Measurements from ENCODE around the gene IFT57.

The IFT57 gene

DNA sequence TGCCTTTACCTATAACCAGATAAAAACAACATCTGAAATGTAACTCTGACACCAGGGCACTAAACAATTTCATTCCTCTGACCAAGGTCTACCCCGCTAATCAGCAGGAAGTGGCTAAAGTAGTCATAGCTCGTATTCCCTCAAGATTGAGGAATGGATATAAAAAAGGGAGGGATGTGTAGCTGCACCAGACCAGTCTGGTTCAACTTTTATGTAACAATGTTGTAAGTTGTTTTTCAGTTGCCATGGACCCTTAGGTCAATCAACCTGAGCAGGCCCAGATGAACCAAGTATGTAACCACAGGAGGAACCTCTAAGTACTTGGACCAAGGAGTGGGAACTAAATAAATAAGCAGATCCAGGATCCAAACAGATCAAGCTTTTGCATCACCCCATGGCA is 28.4 kb upstream of the IFT57 start:
- TF ChIP-seq ELF4 (IDR thresholded peaks at IDR 0.05): no peak
- TF ChIP-seq FOXM1 (IDR thresholded peaks at IDR 0.05; ENCODE audit: borderline replicate concordance): no peak
- no peak for TF ChIP-seq L3MBTL2 (conservative IDR thresholded peaks at IDR 0.05)
- TF ChIP-seq ZNF384 (IDR thresholded peaks at IDR 0.05): no peak
- ChIA-PET CTCF (no interaction called here), POLR2A (no interaction called here)
- no peak for DNase-seq (ENCODE audit: extremely low spot score)

DNA sequence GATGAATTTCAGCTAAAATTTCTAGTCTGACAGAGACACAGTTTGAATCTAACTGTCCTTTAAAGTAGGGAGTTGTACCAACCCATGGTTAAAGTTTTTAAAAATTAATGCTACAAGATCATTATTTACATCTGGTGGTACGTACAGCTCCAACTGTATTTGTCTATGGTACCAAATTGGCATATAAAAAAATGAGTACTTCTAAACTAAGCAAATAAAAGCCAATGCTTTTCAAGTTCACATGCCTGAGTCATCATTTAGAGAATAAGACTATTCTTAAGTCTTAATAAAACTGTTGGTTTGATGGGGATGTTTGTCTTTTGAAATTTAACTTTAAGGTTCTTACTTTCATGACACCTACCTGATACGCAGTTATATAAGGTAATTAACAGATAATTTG is 21.0 kb upstream of the IFT57 start:
- CTCF ChIA-PET: no interaction called here
- TF ChIP-seq FOXM1 (IDR thresholded peaks at IDR 0.05; ENCODE audit: borderline replicate concordance) (no peak), LEF1 (IDR thresholded peaks at IDR 0.05; ENCODE audit: borderline replicate concordance) (no peak), HDGF (IDR thresholded peaks at IDR 0.05; ENCODE audit: borderline replicate concordance) (no peak), TARDBP (IDR thresholded peaks at IDR 0.05) (no peak), ELF4 (IDR thresholded peaks at IDR 0.05) (no peak), SUZ12 (IDR thresholded peaks at IDR 0.05) (no peak), CTBP1 (IDR thresholded peaks at IDR 0.05; ENCODE audit: borderline replicate concordance) (no peak), NFRKB (IDR thresholded peaks at IDR 0.05) (no peak), FOXK2 (IDR thresholded peaks at IDR 0.05) (no peak), ARNT (IDR thresholded peaks at IDR 0.05) (no peak), BHLHE40 (IDR thresholded peaks at IDR 0.05; ENCODE audit: borderline replicate concordance) (no peak), SP1 (IDR thresholded peaks at IDR 0.05) (no peak), L3MBTL2 (conservative IDR thresholded peaks at IDR 0.05) (no peak), FOXA1 (IDR thresholded peaks at IDR 0.05) (no peak), ZNF384 (IDR thresholded peaks at IDR 0.05) (no peak)
- TF ChIP-seq, protein P1, sequence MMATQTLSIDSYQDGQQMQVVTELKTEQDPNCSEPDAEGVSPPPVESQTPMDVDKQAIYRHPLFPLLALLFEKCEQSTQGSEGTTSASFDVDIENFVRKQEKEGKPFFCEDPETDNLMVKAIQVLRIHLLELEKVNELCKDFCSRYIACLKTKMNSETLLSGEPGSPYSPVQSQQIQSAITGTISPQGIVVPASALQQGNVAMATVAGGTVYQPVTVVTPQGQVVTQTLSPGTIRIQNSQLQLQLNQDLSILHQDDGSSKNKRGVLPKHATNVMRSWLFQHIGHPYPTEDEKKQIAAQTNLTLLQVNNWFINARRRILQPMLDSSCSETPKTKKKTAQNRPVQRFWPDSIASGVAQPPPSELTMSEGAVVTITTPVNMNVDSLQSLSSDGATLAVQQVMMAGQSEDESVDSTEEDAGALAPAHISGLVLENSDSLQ (IDR thresholded peaks at IDR 0.05): no peak
- no peak for DNase-seq (ENCODE audit: extremely low spot score)
- POLR2A ChIA-PET: no interaction called here

DNA sequence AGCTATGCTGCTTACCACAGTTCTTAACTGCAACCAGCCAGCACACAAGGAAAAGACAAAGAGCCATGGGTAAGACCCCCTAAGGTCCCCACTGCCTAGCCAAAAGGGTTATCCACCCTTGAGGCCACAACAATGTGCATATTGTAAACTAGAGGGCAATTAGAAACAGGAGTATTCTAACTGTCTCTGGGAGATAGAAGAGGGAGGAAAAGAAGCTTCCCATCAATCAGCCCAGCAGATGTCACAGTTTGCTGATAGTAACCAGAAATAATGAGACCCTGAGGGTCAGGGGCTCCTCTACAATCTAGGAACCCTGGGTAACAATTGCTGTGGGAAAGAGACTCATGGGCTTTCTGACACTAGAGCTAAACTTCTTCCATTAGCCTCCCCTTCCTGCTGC is 20.6 kb upstream of the IFT57 start:
- no peak for TF ChIP-seq TARDBP (IDR thresholded peaks at IDR 0.05)
- no peak for TF ChIP-seq FOXA1 (IDR thresholded peaks at IDR 0.05)
- no peak for TF ChIP-seq CTBP1 (IDR thresholded peaks at IDR 0.05; ENCODE audit: borderline replicate concordance)
- TF ChIP-seq FOXM1 (IDR thresholded peaks at IDR 0.05; ENCODE audit: borderline replicate concordance): no peak
- TF ChIP-seq ELF4 (IDR thresholded peaks at IDR 0.05): no peak
- no peak for TF ChIP-seq ARNT (IDR thresholded peaks at IDR 0.05)
- no peak for DNase-seq (ENCODE audit: extremely low spot score)
- ChIA-PET POLR2A (no interaction called here), CTCF (no interaction called here)

DNA sequence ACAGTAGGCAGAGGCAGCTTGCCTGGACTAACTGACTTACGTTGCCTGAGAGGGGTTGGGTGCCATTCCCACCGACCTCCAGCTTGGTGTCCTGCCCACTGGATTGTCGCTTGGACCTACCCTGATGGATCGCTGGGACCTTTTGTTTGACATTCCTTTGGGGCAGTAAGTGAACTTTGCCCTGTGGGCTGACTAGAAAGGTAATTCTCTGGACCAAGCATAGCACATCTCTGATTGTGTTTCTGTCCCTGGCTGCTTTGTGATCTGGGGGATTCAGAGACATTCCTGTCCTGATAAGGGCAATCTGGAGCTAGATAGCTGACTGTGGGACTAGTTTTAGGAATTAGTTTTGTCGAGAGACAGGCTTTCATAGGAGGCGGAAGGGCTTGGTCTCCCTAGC is 19.5 kb upstream of the IFT57 start:
- CTCF ChIA-PET: no interaction called here
- TF ChIP-seq ELF4 (IDR thresholded peaks at IDR 0.05) (no peak), CTBP1 (IDR thresholded peaks at IDR 0.05; ENCODE audit: borderline replicate concordance) (no peak), ZNF384 (IDR thresholded peaks at IDR 0.05) (no peak), ARNT (IDR thresholded peaks at IDR 0.05) (no peak), BHLHE40 (IDR thresholded peaks at IDR 0.05; ENCODE audit: borderline replicate concordance) (no peak), SP1 (IDR thresholded peaks at IDR 0.05) (no peak), SUZ12 (IDR thresholded peaks at IDR 0.05) (no peak), FOXM1 (IDR thresholded peaks at IDR 0.05; ENCODE audit: borderline replicate concordance) (no peak), FOXA1 (IDR thresholded peaks at IDR 0.05) (no peak), NFRKB (IDR thresholded peaks at IDR 0.05) (no peak), TARDBP (IDR thresholded peaks at IDR 0.05) (no peak)
- TF ChIP-seq, protein P1 (IDR thresholded peaks at IDR 0.05): no peak
- no peak for DNase-seq (ENCODE audit: extremely low spot score)
- POLR2A ChIA-PET: no interaction called here

DNA sequence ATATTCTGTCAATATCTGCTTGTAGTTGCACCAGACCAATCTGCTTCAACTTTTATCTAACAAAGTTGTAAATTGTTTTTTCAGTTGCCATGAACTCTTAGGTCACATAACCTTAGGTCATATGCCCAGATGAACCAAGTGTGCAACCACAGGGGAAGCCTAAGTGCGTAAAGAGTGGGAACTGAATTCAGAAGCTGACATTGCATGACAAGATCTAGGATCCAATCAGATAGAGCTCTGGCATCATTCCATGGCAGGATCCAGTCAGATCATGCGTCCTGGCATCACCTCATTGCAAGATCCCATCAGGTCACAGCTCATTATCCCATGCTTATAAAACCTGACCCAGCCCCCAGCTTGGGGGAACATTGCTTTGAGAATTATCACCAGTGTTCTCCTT is 18.9 kb upstream of the IFT57 start:
- ChIA-PET CTCF (no interaction called here), POLR2A (no interaction called here)
- no peak for DNase-seq (ENCODE audit: extremely low spot score)
- TF ChIP-seq L3MBTL2 (conservative IDR thresholded peaks at IDR 0.05) (no peak), ZNF384 (IDR thresholded peaks at IDR 0.05) (no peak), ELF4 (IDR thresholded peaks at IDR 0.05) (no peak), NFRKB (IDR thresholded peaks at IDR 0.05) (no peak)

DNA sequence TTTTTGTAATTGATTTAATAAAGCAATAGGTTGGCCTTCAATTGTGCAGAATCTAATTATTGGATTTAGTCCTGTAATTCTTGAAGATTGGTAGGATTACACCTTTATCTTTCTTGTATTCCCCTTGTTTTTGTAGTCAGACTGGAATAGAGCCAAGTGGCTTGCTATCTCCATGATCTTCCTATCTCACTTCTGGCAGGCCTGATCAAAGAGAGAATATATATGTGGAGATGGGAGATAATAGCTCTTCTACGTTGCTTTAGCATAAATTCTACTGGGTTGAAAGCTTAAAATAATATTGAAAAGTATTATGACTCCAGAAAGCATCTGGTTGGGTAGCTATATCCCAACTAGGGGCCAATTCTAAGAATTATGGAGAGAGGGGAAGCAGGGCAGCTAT is 16.9 kb upstream of the IFT57 start:
- DNase-seq (ENCODE audit: extremely low spot score): no peak
- TF ChIP-seq BHLHE40 (IDR thresholded peaks at IDR 0.05; ENCODE audit: borderline replicate concordance): no peak
- TF ChIP-seq ARNT (IDR thresholded peaks at IDR 0.05): no peak
- TF ChIP-seq SP1 (IDR thresholded peaks at IDR 0.05): no peak
- TF ChIP-seq FOXM1 (IDR thresholded peaks at IDR 0.05; ENCODE audit: borderline replicate concordance): no peak
- no peak for TF ChIP-seq L3MBTL2 (conservative IDR thresholded peaks at IDR 0.05)
- no peak for TF ChIP-seq HDGF (IDR thresholded peaks at IDR 0.05; ENCODE audit: borderline replicate concordance)
- TF ChIP-seq LEF1 (IDR thresholded peaks at IDR 0.05; ENCODE audit: borderline replicate concordance): no peak
- TF ChIP-seq NFRKB (IDR thresholded peaks at IDR 0.05): no peak
- ChIA-PET POLR2A (no interaction called here), CTCF (no interaction called here)

DNA sequence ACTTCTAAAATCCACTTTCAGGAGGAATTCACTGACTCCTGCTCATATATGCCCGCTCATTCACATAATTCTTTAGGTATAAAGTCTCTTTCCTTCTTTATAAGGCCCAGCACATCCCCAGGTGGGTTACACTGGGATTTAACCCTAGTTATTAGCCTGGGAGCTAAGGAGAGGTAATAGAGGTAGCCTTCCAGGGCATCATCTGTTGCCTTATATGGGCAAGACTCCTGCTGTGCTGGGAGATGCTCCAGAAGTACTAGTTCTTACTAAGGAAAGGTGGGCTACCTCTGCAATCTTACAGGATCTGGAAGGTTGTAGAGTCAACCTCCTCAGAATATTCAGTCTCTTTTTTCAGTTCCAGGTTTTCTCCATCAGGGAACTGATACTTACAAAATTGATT is 13.1 kb upstream of the IFT57 start:
- TF ChIP-seq L3MBTL2 (conservative IDR thresholded peaks at IDR 0.05) (no peak), LEF1 (IDR thresholded peaks at IDR 0.05; ENCODE audit: borderline replicate concordance) (no peak)
- TF ChIP-seq, protein P1 (IDR thresholded peaks at IDR 0.05): no peak
- POLR2A ChIA-PET: no interaction called here
- CTCF ChIA-PET: interaction anchor here (0.6 kb wide), 1 partner anchor 656 kb away, joined by 3 read pairs; no protein-coding TSS in a partner anchor
- no peak for DNase-seq (ENCODE audit: extremely low spot score)

Data from HEK293T (cell line).